Thymus (tissue), 11 donors: ENCODE data around the gene CASS4. TPM values are rescaled to one million over a fixed set of nuclear protein-coding genes. Genes with fewer than 3 reads are reported as not detected.
A peak's percentile ranks its signal among the peaks of the same experiment; 100 is the strongest.
"Not testable (repeated sequence)": the region's sequence is repeated elsewhere in the genome, so short reads cannot be mapped to it uniquely, and the experiment has no call there.

Experiments used
- DNase-seq, 9 donors: peaks; one replicate each; pipeline ENCODE4 v3.0.0-alpha.2; 2013; ENCODE audit warnings: low spot score in 9 of 9, low read depth in 6 of 9, missing footprints in 1 of 9
- H3K27ac ChIP-seq, 2 donors: one replicate each; pipeline ENCODE4 v1.5.1; 2013; ENCODE audit warnings: control low read depth in 1 of 2, low read depth in 1 of 2, low read length in 1 of 2, mild to moderate bottlenecking in 1 of 2, moderate library complexity in 1 of 2
- H3K27me3 ChIP-seq, 2 donors: one replicate each; pipeline ENCODE4 v1.5.1; 2013; ENCODE audit warnings: low read length in 1 of 2; ENCODE audit not compliant: control insufficient read depth in 2 of 2, insufficient read depth in 1 of 2
- H3K36me3 ChIP-seq, 2 donors: one replicate each; pipeline ENCODE4 v1.5.1; 2013; ENCODE audit warnings: low read length in 1 of 2, mild to moderate bottlenecking in 1 of 2, moderate library complexity in 1 of 2; ENCODE audit not compliant: control insufficient read depth in 2 of 2, insufficient read depth in 2 of 2
- H3K4me1 ChIP-seq, 2 donors: one replicate each; pipeline ENCODE4 v1.5.1; 2013; ENCODE audit warnings: low read length in 2 of 2; ENCODE audit not compliant: control insufficient read depth in 2 of 2, insufficient read depth in 2 of 2
- H3K4me3 ChIP-seq, 2 donors: one replicate each; pipeline ENCODE4 v1.5.1; 2013; ENCODE audit warnings: low read length in 2 of 2, control low read depth in 1 of 2, mild to moderate bottlenecking in 1 of 2
- H3K9me3 ChIP-seq, 2 donors: one replicate each; pipeline ENCODE4 v1.5.1; 2013; ENCODE audit warnings: low read length in 1 of 2, mild to moderate bottlenecking in 1 of 2; ENCODE audit not compliant: control insufficient read depth in 2 of 2, insufficient read depth in 1 of 2
- WGBS: extraction: QIAGEN DNeasy Blood & Tissue Kit; methylation state at CpG from one replicate; pipeline ENCODE4 v1.1.7; 2013; 5-methylcytosine and 5-hydroxymethylcytosine counted together
- polyA plus RNA-seq: library from polyadenylated mRNA; stranded (reverse); fragments of 200-250 nt; gene quantifications from one replicate; pipeline ENCODE4 v1.2.3, GENCODE V29; 2013
- total RNA-seq: library from RNA; stranded (reverse); fragments of 120-200 nt; gene quantifications from one replicate; pipeline ENCODE4 v1.2.4, GENCODE V29; 2013
- donor health status: healthy.

CASS4 gene
- total and polyA plus RNA-seq, 2 donors, result 2.8 to 3.7 TPM

DNA sequence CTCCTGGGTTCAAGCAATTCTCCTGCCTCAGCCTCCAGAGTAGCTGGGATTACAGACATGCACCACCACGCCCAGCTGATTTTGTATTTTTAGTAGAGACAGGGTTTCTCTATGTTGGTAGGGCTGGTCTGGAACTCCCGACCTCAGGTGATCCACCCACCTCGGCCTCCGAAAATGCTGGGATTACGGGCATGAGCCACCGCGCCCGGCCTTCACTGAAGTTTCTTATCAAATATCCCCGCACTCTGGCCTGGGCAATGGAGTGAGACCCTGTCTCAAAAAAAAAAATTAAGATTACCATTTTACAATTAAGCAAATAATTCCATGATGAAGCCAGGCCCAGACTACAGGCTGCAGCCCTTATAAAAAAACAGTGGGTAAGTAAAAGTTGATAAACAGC lies 21.7 kb upstream of the CASS4 start:
- 98% methylated on average over 9 of the region's 9 CpGs for WGBS
- peak overlapping the region in 1 of 2 donors; percentile 80 for H3K4me3 ChIP-seq
- DNase-seq, result not testable (repeated sequence)

DNA sequence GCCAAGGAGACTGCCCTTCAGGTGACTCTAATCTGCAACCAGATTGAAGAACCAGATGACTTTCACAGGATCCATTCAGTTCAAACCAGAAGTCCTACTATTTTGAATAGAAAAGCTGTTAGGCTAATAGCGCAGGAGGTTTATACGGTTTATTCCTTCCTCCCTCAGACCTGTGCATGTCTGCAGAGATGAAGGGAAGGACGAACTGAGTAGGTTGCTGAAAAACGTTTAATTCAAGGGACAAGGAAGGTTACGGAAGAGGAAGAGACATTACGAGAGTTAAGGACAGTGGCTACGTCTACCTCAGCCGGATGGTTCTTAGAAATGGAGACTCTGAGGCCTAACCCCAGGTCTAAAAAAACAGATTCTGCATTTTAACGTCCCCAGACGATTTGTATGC lies 21.0 kb upstream of the CASS4 start:
- H3K4me1 ChIP-seq, result peaks cover 16 to 17% of the 10 kb centered on the region in 2 donors
- no peaks in the 10 kb centered on the region for H3K27me3 ChIP-seq
- DNase-seq, result peak in 1 of 9 donors; percentile 17
- H3K9me3 ChIP-seq, result no peaks in the 10 kb centered on the region
- H3K36me3 ChIP-seq, result peaks cover 10 to 43% of the 10 kb centered on the region in 2 donors
- H3K27ac ChIP-seq, result peak overlapping the region in 1 of 2 donors; percentile 99
- H3K4me3 ChIP-seq, result peak overlapping the region; percentile 77 to 80
- WGBS, result 45% methylated on average over 10 of the region's 10 CpGs

More for the DNA sequence above, 21.7 kb upstream of the CASS4 start:
- Histone ChIP-seq H3K36me3 (peaks cover 9 to 41% of the 10 kb centered on the region in 2 donors), H3K4me1 (peaks cover 16 to 17% of the 10 kb centered on the region in 2 donors)
- H3K9me3 ChIP-seq, H3K27me3 ChIP-seq, H3K27ac ChIP-seq: not testable (repeated sequence)

DNA sequence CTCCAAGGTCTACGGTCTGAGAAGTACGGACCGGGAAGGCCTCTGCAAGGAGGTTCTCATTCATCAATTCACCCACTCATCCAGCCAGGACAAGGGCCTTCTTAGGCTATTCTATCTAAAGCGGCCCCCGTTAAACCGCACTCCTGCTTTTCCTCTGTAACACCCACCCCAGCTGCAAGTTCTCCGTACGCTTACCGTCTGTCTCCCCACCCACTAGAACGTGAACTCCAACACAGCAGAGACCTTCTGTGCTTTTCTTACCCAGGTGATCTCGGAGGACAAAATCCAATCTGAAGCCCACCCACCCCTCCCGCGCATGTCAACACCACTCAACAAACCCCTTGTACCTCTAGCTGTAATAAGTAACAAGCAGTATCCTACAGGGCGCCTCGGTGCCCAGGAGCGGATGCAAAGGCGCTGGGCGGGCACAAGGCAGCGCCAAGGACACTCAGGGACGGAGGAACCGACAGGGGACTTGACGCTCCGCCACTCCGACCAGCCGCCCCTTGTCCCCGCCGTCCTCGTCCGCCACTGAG lies 20.4 kb upstream of the CASS4 start:
- Histone ChIP-seq H3K4me1 (peaks cover 16 to 17% of the 10 kb centered on the region in 2 donors), H3K27me3 (no peaks in the 10 kb centered on the region), H3K9me3 (no peaks in the 10 kb centered on the region), H3K27ac (peak overlapping the region; percentile 89 to 99), H3K36me3 (peaks cover 11 to 44% of the 10 kb centered on the region in 2 donors), H3K4me3 (peak overlapping the region; percentile 77 to 80)
- under 1% methylated on average over 29 of the region's 29 CpGs for WGBS
- peak in 1 of 9 donors; percentile 12 for DNase-seq

DNA sequence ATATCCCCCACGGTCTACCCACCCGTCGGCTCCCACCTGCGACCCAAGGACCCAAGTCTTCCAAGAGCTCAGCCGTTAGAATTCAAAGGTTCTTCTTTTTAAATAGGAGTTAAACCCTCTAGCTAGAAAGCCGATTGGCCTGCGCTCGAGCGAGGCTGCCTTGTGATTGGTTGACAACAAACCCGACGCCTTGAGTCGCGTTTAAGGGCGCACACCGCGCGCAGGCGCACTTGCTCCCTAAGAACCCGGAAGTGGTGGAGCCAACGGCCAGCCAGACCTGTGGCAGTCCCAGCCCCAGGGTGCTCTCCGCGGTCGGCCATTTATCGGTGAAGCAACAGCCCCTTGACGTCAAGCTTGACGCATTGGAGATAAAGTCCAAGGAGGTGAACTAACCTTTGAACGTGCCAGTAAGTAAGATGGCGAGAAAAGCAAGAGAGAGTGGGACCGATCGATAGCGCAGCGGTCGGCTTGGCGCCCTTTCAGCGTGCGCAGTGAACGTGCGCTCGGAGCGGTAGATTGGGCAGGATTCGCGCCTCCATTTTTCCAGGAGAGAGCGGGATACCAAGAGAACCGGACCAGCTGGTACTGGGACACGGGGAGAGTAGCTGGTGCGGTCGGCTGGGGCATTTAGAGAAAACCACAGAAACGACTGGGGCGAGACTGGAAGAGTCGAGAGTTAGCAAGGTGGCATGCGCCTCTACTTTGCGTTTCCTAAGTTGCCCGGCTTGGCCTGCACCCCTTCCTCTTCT lies 19.8 kb upstream of the CASS4 start, which contains the start of the genes AURKA and CSTF1:
AURKA (minus strand) TSS at position 84 of the 749 bp plus-strand sequence. CDS start 4,018 bp downstream, outside the sequence.
CSTF1 (plus strand) TSS at position 514 of the 749 bp plus-strand sequence. CDS start 2,908 bp downstream, outside the sequence.
- Histone ChIP-seq H3K4me1 (peaks cover 16 to 17% of the 10 kb centered on the region in 2 donors), H3K36me3 (peaks cover 17 to 48% of the 10 kb centered on the region in 2 donors), H3K4me3 (peak within 1 kb of the TSS; percentile 77 to 80), H3K9me3 (no peaks in the 10 kb centered on the region), H3K27ac (peak within 1 kb of the TSS; percentile 89 to 99), H3K27me3 (no peaks in the 10 kb centered on the region)
- DNase-seq, result peak; percentile 94 to 99 (median 98)
- WGBS, result under 1% methylated on average over 53 of the region's 53 CpGs

DNA sequence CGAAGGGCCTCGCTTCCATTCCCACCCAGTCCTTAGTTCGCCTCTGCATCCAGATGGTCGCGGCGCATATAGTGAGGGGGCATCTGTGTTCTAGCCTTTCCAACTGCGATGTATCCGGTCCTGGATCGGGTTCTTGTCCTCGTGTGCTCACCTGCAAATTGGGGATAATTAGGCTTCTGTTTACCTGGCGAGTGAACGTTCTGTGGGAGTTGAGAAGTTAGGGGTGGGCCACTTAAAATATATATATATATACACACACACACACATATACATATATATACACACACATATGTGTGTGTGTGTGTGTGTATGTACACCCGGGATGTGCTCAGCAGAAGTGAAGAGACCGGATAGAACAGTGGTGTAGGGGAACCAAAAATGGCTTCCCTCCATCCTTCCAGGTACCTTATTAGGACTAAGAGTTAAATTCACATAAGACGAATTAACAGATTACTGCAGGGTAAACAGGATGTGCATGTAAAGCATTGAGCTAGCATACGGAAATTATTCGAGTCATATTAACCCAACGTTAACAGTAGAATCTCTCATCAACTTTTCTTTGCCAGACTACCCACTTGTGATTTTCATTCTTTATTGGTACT lies 19.1 kb upstream of the CASS4 start:
- Histone ChIP-seq H3K4me1 (peaks cover 16 to 17% of the 10 kb centered on the region in 2 donors), H3K36me3 (peaks cover 23 to 48% of the 10 kb centered on the region in 2 donors), H3K4me3 (peak overlapping the region; percentile 77 to 80), H3K27me3 (no peaks in the 10 kb centered on the region), H3K27ac (peak overlapping the region; percentile 89 to 99), H3K9me3 (no peaks in the 10 kb centered on the region)
- 1% methylated on average over 18 of the region's 18 CpGs for WGBS
- DNase-seq, result peak in 2 of 9 donors; percentile 10 to 38

DNA sequence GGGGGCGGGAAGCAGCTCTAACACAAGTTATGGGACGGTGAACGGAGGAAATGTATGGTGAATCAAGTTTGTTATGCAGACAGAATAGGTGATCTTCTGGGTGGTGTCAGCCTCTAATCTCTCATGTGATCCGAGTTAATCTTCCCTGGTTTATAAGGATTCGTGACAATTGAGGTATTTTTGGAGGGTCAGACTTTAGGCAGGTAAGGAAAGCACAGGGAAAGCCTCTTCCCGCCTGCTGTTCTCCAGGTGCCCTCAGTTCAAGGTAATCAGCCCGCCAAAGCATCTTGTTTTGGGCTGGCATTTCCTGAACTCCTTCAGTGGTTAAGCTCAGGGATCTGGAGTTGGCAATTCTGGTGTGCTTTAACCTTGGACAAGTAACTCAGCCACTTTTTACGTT lies 18.4 kb upstream of the CASS4 start:
- no peak for DNase-seq
- Histone ChIP-seq H3K27ac (no peak overlapping the region), H3K36me3 (peaks cover 28 to 49% of the 10 kb centered on the region in 2 donors), H3K4me3 (peak overlapping the region; percentile 77 to 80), H3K4me1 (peaks cover 16 to 17% of the 10 kb centered on the region in 2 donors), H3K27me3 (no peaks in the 10 kb centered on the region), H3K9me3 (no peaks in the 10 kb centered on the region)
- 90% methylated on average over 8 of the region's 8 CpGs for WGBS

DNA sequence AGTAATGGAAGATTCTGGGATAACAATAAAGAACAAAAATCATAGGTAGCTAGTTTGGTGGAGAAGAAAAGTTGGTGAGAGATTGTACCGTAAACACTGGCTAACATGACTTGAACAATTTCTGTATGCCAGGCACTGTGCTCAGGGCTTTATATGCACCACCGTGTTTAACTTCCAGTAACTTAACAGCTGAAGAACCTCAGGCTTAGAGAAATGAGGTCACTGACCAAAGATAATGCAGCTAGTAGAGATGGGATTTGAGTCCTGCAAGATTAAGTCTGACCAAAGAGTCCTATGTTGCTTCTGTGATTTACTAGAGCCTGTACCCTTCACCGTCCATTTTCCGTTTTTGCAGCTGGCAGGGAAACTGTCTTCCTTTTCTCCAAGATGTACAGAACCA lies 16.9 kb upstream of the CASS4 start:
- H3K4me3 ChIP-seq, result no peak overlapping the region
- DNase-seq, result no peak
- H3K27ac ChIP-seq, result no peak overlapping the region
- H3K27me3 ChIP-seq, result no peaks in the 10 kb centered on the region
- no peaks in the 10 kb centered on the region for H3K9me3 ChIP-seq
- 94% methylated on average over 4 of the region's 4 CpGs for WGBS
- peaks cover 13 to 16% of the 10 kb centered on the region in 2 donors for H3K4me1 ChIP-seq
- H3K36me3 ChIP-seq, result peaks cover 34 to 51% of the 10 kb centered on the region in 2 donors

DNA sequence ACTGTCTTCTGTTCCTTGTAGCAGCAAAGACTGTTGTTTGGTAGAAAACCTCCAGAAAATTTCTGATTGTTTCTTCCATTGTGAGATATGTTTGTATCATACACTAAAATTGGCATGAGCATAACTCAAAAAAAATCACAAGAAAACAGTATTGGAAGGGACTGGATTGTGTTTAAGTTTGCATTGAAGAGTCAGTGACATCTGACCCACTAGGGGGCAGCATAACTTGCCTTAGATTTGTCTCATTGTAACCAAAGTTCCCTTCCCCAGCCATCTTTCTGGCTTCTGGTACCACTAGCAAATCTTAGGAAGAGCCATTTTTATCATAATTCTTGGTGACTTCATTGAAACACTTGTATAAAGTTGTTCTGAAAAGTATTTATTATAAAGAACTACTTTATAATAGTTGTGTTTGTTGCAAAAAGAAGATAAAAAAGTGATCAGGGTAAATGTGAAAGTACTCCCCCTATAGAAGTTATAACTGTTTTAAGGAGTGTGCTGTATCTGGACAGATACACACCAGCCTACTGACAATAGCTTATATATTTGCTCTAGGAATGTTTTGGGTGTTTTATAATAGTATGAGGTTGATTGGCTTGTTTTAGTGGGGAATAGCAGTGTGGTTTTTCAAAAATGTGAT lies 11.9 kb upstream of the CASS4 start:
- Histone ChIP-seq H3K27me3 (no peaks in the 10 kb centered on the region), H3K9me3 (peaks cover 0 to 1% of the 10 kb centered on the region in 2 donors), H3K27ac (no peak overlapping the region), H3K4me1 (no peaks in the 10 kb centered on the region), H3K4me3 (no peak overlapping the region), H3K36me3 (peaks cover 59 to 79% of the 10 kb centered on the region in 2 donors)
- DNase-seq, result peak in 7 of 9 donors; percentile 61 to 85 (median 74)
